NCI-H2081 (cell line): ENCODE results near the gene SLC1A2.
A peak's percentile ranks its signal among the peaks of the same experiment; 100 is the strongest.

Source experiments
- DNase-seq, 2 experiments: peaks; one replicate each; lab custom pipeline; 2025; lab: John Stamatoyannopoulos, UW

The SLC1A2 gene

DNA sequence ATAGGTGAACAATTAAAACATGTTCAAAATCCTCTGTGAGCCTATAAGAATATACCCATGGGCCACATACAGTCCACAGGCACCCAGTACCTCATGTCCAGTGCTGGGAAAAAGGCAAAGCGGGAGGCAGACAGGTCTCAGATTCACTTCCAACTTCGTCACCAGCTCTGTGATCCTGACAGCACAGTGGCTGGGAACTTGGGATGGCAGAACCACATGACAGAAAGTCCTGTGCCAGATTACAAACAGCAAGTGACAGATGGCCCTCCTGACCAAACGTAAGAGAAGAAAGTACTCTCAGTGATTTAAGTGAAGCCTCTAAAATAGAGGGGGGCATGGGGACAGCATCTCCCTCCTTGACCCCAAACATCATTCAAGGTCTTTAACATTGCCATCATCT lies 5.8 kb downstream of the SLC1A2 start:
- no peak for DNase-seq

DNA sequence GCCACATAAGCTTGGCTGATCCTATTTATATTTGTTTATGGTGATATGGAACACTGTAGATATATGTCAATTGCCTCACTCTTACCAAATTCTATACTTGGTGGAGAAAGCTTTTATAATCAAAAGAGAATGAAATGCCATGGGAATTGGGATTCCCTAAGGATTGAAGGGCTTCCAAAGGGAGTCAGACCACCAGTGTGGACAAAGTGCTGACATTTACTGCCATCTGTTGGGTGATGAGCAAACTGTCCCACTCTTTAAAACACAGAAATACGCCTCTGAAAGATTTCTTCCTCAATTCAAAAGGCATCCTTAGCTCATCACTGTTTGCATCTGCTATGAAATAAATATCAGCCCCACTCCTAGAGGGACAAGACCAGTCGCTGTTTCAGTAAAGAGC lies 7.1 kb downstream of the SLC1A2 start:
- DNase-seq = peak in 1 of 2 experiments; percentile 4

DNA sequence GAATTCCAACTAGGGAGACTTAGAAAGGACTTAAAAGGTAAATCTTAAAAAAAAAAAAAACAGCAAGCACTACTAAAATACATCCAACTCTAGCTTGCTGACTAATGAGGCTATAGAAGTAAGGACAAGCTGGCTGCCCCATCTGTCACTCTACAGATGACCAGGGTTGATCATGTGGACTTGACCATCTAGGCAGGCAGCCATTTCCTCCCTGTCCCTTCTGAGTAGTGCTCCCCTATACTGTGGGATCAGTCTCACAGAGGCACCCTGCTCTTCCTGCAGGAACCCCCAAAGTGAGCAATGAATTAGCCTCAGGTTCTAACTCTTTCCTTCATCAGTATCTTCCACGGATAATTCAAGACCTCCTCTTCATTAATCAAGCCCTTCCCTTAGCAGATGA lies 12.3 kb downstream of the SLC1A2 start:
- no peak for DNase-seq

DNA sequence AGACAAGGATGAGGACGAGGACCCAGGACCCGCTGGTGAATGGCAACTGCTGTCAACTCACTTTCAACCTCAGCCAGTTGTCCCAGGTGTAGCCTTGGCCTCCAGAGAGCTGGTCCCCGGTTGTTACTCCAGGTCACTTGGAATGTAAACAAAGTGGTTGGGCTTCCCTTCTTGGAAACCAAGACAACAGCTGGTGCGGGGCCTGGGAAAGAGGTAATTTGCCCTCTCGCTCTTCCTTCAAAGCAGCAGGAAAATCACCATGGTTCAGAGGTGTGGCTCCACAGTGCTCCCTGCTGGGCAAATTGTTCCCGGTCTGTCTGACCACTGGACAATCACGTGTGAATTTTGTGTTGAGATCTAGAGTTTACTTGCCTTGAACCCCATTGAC lies 15.0 kb downstream of the SLC1A2 start:
- DNase-seq = no peak

DNA sequence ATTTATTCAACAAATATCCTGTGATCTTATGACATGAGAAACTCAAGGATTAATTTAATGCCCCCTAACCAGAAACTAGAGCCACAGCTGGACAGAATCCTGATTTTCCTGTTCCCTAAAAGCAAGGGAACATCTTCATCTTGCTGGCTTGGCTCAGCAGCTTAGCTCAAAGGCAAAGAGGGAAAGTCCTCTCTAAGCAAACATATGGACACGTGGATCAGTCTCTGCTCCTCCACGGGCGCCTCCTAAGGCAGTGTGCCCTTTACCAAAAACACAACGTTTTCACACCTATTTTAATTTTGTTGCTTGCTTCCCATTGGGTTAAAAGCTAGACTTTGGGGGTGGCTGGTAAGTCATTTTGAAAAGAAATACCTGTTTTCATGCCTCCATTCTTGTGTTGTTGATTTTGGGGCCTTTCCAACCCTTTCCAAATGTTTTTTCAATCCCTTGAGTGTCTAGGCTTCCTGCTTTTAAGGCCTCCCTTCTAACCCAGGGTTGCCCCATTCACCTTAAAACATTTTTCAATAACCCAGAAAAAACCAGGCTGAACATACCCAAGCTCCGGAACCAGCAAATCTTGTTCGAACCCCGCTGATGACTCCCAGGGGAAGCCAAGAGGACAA lies 15.5 kb downstream of the SLC1A2 start:
- DNase-seq = peak in 1 of 2 experiments; percentile 26

DNA sequence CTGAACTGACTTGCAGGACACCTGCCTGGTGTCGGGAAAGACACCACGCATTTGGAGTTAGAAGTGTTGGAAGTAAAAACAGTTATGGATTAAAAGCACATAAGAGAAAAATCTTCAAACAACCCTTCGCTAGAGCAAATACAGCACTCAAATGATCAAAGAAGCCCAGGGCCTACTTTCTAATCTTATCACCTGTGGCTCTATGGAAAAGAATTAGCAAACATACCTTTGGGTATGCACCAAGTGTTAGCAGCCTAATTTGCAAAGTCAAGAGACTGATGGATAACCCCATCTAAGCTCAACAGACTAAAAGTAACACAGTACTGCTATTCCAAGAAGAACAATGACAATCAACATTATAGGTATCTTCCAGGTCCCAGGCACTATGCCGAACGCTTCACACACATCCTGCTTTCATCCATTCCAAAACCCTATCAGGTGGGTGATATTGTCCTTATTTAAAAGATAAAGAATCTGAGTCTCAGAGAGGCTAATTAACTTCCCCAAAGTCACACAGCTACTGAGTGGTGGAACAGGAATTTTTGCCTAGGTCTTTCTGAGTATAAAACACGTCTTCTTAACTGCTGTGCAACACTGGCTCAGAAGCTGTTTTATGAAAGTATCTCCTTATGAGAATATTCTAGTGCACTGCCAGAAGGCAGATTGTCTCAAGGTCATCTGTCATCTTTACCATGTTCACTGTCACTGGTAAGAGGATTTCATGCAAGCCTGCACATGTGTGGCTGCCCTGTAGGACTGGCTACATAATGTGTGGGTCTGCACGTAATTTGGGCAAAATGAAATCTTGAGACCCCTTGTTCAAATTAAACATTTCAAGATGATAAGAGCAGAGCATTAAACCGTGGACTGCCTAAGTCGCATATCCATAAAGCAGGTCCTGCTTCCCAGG lies 16.4 kb downstream of the SLC1A2 start:
- no peak for DNase-seq

DNA sequence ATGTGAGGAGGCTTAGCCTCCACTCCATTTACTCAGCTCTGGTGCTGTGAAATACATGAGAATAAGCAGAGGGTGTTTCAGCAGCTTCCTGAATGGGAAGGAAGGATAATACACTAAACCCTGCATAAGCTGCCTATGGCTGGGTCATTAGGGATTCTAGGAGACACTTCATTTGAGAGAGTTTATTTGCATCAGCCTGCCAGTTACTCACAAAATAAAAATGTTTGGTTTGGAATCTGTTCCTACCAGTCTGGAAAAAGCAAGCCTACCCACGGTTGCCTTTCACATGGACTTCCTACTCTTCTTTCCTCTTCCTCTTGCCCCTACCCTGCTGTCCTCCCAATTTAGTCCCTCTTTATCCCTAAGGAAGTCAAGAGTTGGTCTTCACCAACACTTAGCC lies 20.5 kb downstream of the SLC1A2 start:
- no peak for DNase-seq

DNA sequence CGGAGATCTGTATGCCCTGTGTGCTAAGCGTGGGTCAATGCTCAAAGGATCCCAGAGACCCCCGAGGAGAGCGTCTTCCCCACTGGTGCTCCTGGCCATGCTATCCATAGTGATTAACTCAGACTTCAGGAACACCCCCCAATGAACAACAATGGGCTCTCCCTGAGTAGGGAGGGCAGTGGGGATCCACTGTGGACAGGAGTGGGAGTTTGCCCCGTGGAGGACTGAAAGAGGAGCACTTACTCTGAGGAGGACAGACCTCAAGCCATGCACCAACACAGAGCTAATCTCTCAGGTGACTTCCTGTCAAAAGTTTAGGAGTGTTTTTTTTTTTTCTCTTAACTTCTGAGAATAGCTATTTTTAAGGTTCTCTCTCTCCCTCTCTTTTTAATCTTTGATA lies 24.4 kb downstream of the SLC1A2 start:
- DNase-seq = no peak

DNA sequence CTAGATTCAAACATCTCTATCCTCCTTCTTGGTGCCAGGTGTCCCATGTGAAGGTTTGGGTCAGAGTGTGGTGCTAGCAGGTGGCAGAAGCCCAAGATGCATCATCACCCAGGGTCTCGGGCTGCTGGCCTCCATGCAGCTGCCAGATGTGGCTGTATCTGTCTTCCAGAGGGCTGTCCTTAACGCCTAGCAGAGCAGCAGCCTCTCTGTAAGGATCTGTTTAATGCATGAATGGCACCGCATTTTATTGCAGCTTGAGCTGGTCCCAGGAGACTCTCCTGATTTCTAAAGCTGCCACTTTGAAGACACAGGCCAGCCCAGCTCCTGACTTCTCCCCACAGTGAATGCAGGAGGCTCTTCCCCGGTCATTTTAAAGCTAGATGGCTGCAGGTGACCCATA lies 26.3 kb downstream of the SLC1A2 start:
- no peak for DNase-seq

DNA sequence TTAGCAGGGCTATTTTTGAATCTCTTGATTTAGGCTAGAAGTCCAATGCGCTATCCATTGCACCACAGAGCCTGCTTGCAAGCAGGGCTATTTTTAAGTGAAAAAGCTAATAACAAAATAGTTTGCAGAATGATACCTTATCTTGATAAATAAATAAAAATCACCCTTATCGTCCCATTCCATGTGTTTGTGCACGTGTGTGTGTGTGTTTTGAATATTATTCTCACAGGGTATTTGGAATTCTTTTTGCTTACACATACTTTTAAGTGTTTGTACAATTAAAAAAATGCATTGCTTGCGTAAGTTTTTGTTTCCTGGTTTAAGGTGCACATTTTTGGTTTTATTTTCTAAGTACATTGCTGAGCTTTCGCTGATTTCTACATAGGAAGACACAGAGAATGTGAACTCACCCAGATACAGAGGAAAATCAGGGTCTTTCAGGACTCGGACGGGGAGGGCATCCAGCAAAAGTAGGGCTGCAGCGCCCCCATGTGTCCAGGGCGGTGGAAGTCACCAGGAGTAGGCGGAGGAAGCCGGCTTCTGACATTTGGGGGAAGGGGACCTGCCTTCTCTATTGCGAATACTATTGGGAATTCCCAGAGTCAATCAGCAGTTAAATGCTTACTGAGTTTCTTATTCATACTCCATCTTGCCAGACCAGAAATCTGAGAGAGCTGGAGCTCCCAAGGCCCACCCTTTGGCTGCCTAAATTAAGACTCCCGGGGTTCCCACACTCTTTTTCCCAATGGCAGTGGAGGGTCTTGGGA lies 27.3 kb downstream of the SLC1A2 start:
- DNase-seq = peak; percentile 69 to 76

DNA sequence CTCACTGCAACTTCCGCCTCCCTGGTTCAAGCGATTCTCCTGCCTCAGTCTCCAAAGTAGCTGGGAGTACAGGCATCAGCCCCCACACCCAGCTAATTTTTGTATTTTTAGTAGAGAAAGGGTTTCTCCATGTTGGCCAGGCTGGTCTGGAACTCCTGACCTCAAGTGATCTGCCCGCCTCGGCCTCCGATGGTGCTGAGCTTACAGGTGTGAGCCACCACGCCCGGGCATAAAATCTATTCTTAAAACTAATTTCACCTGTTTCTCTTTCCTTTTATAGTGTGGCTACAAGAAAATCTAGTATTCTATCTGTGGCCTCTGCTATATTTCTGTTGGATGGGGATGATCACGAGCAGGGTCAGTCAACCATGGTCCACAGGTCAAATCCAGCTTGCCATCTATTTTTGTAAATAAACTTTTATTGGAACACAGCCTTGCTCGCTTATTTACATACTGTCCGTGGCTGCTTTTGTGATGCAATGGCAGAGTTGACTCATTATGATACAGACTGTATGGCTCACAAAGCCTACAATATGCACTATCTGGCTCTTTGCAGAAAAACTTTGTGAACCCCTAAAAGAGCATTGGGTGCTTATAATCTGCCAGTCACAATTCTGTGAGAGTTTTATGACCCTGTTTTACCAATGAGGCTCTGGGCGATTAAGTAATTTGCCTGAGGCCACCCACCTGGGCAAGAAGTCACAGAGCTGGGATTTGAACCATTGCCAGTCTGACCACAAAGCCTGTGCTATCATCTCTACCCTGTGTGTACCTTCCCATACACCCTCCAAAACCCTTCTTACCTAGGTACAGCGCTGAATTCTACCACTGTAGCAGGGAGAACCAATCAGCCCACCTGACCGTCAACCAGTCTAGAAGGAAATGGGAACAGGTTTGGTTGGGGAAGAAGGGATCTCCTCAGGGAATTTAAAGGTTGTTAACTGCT lies 28.3 kb downstream of the SLC1A2 start:
- DNase-seq = peak in 1 of 2 experiments; percentile 12

DNA sequence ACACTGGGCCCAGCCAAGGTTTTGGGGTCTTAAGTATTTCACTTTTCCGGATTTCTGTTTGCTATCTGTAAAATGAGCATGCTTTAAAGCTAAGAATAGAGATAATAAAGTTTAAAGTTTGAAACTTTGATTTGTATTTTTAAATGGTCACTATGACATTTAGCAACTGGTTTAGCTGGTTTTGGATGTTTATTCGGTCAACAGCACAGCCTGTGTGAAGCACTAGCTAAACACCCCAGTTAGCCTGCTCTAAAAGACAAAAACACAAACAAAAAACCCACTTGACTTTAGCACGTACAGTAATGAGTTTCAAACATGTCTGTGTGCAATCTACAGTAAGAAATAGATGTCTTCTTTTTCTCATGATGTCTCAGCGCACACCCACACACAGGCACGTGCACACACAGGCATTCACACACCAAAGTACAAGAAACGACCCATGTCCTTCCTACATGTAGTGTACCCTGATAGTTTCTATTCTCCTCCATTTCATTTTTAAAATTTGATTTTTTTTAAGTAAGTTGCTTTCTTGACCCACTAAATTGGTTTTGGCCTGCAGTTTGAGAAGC lies 29.4 kb downstream of the SLC1A2 start:
- DNase-seq = no peak

DNA sequence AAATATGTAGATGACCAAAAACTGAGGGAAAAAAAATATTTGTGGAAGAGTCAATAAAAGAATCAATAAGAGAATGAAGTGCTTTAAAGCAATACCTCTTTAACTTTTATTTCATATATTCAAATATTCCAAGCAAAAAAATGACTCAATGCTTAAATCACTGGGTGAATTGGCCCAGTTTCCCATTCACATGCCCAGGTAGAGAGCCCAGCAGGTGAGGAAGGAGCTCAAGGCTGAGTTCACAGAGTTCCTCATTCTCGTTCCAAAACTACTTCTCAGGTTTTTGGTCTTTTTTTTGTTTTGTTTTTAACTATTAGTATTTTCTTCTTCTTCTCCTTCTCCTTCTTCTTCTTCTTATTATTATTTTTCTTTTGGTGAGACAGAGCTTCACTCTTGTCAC lies 30.2 kb downstream of the SLC1A2 start:
- no peak for DNase-seq

DNA sequence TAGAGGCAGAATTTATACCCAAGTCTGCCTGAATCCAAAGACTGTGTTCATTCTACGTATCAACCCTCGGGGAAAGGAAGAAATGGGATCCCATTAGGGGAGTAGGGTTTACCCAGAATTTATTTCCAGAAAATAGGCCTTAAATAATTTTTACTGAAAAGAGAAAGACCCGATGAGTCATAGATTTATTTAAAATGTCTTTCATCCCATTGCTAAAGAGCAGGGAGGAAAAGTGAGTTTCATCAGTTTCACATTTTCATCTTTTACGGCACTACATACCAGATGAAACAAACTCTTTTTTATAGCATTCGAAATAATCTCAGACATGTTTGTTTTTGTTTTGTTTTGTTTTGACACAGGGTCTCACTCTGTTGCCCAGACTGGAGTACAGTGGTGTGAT lies 31.3 kb downstream of the SLC1A2 start:
- DNase-seq = no peak

DNA sequence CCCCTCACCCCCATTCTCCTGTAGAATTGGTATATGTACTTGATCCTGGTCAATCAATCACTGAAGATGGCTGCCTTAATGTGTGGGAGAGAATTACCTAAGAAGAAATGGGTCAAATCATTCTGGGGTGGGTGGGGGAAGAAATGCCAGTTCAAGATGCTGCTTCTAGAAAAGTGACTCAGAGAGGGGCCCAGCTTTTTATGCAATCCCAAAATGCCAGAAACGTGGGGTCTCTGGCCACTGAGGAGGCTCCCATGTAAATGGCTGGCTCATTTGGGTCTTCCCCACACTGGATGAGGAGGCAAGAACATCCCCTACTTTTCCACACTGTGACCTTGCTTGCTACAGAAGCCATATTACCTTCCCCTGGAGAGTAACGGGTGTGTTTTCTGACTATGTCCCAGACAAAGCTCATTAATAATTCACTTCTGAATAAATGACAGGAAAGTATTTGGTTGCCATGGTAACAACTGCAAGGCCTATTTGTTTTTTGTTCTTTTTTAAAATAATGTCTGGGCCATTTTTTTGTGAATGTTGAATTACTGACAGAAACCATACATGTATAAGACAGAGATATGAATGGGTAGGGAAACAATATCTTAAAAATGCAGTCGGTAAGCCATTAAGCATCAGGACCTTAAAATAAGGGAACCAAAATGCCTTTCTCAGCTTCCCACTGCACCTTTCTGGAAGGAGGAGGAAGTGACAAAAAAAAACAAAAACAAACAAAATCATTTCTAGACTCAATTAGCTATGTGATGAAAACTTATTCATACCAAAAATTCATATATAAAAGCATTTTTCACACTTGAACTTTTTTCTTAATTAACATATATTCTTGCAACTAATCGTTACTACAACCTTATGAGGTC lies 32.0 kb downstream of the SLC1A2 start:
- DNase-seq = no peak

DNA sequence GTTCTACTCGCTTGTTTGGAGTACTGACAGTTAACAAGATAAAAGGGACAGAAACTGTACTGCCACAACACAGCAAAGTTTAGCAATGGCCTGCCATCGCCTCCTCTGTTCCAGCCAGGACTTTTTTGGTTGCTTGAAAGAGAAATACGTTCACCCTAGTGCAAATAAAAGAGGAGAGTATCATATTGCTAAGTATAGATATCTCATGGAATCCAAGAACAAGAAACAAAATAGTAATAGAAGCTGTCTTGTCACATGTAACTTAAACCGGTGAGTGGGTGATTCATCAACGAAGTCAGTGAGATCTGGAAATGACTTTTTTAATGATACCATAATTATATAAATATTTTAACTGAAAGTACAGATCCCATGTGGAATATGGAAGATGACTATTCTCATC lies 35.4 kb downstream of the SLC1A2 start:
- no peak for DNase-seq

DNA sequence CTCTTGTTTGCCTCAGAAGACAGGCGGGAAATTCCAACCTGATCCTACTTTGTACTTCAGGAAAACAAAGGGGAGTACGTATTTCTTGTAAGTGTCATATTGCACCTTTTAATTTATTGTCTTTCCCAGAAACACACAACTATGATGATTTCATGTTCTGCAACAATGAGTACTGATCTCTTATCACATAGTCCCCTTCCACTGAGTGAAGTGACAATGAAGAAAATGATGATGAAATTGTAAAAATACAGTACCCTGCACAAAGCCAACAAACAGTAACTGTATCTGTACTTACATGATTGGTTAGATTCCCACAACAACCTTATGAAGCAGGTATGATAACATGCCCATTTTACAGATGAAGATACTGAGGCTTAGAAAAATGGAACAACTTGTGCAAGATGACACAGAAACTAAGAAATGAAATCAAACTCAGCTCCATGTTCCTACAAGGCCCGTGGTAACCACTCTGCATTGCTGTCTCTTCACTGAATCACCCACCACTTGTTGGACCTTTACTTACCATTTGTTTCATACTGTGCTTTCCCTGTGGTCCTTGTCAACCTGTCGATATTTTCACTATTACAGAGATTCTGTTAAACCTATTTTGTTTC lies 37.5 kb downstream of the SLC1A2 start:
- no peak for DNase-seq

DNA sequence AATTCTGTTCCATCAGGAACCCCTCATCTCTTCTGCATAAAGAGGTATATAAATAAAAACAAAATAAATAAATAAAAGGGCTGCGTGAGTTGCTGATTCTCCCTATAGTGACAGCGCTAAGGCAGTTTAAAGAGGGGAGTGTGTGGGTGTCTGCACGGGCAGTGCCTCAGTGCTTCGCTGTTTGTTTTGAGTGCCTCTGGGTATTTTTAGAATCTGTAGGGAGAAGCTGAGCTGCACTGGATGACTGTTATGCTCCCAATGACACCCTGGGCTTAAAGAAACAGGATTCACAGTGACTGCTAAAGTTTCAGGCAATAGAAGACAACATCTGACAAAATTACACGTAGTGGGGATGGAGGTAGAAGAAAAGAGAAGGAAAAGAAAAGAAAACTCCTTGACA lies 38.8 kb downstream of the SLC1A2 start:
- no peak for DNase-seq

DNA sequence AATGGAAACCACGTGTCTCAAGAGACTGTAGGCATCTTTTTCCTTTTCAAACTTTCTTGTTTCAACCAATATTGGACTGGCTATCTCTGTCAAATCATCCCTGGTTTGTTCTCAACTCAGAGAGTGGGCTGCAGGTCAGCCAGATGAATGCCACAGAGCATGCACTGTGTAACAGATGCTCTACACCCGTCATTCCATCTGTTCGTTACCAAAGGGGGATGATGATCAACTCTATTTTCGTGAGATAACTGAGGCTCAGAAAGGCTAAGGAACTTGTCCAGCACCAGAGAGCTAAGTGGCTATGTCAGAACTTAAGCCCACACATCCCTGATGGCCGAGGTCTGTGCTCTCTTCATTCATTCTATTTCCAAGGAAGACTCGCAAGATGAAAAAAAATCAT lies 42.1 kb downstream of the SLC1A2 start:
- no peak for DNase-seq

DNA sequence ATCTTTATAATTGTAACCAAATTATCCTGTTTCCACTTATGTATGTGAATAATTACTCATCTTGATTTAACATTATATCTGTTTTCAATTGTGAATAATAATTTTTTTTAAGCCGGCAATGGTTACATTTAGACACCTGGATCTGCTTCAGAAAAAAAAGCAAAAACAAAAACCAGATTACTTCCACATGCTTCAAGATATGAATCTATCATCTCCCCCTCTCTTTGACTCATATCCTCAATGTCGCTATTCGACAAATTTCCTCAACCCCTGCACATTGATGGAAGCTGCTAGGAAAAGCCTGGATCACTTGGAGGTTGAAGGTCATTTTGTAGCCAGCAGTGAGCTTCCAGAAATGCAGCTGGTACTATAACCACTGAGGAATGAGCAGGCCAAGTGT lies 42.7 kb downstream of the SLC1A2 start:
- DNase-seq = no peak
